GM19438 (cell line): Measurements from ENCODE around the gene PSME2.
A peak's percentile ranks its signal among the peaks of the same experiment; 100 is the strongest.

Experiments
- ATAC-seq: cut with Tn5 transposase; IDR thresholded peaks from one replicate; pipeline ENCODE4 v1.9.1; 2021; ENCODE audit warnings: low read depth; ENCODE audit not compliant: unreplicated experiment

Gene PSME2

GRCh38 chr14:24156840-24157239, 10.4 kb upstream of the PSME2 start:
- ATAC-seq, result no peak

GRCh38 chr14:24155100-24155499, 8.7 kb upstream of the PSME2 start:
- ATAC-seq, result no peak

GRCh38 chr14:24151404-24152080, 5.1 kb upstream of the PSME2 start:
- no peak for ATAC-seq

- ATAC-seq, result no peak
Observed at GRCh38 chr14:24150993-24151392, 4.6 kb upstream of the PSME2 start.

GRCh38 chr14:24150567-24150966, 4.2 kb upstream of the PSME2 start:
- ATAC-seq, result no peak

- ATAC-seq, result no peak
Observed at GRCh38 chr14:24150061-24150460, 3.7 kb upstream of the PSME2 start.

- no peak for ATAC-seq
Observed at GRCh38 chr14:24149302-24149969, 3.0 kb upstream of the PSME2 start.

- ATAC-seq, result no peak
Observed at GRCh38 chr14:24147761-24148428, 1.5 kb upstream of the PSME2 start.

- peak; percentile 82 for ATAC-seq
Observed at GRCh38 chr14:24146978-24147760, 759 bp upstream of the PSME2 start, which contains the start of gene RNF31. Gene RNF31, plus strand, starts transcription at chr14:24147498. Its CDS starts 201 bp downstream, at chr14:24147699.

GRCh38 chr14:24145690-24146452, 539 bp downstream of the PSME2 start:
- no peak for ATAC-seq

GRCh38 chr14:24145219-24145618, 1.2 kb downstream of the PSME2 start:
- ATAC-seq, result no peak

GRCh38 chr14:24144451-24144850, 2.0 kb downstream of the PSME2 start:
- ATAC-seq, result no peak

- no peak for ATAC-seq
Observed at GRCh38 chr14:24143511-24143910, 2.9 kb downstream of the PSME2 start.

- ATAC-seq, result peak; percentile 87
Observed at GRCh38 chr14:24141097-24141880, 5.1 kb downstream of the PSME2 start, which contains the start of gene EMC9. Gene EMC9, minus strand, starts transcription at chr14:24141591. Its CDS starts 287 bp downstream, at chr14:24141304.

GRCh38 chr14:24139272-24139934, 7.0 kb downstream of the PSME2 start:
- no peak for ATAC-seq

- no peak for ATAC-seq
Observed at GRCh38 chr14:24138396-24139271, 7.8 kb downstream of the PSME2 start.

- ATAC-seq, result no peak
Observed at GRCh38 chr14:24137529-24138395, 8.6 kb downstream of the PSME2 start.
